Heart right ventricle (tissue), 16 donors: ENCODE results near the gene SLC38A9. TPM values are rescaled to one million over a fixed set of nuclear protein-coding genes. Genes with fewer than 3 reads are reported as not detected.
"Not testable (repeated sequence)": the region's sequence is repeated elsewhere in the genome, so short reads cannot be mapped to it uniquely, and the experiment has no call there.

Experiments
- ATAC-seq, 8 donors: fragments of 200-7000 bp; cut with Tn5 transposase; one replicate each; pipeline ENCODE4 v1.9.1; 2020; ENCODE audit warnings: mild to moderate bottlenecking in 8 of 8, moderate library complexity in 8 of 8, moderate number of reproducible peaks in 1 of 8
- DNase-seq, 2 donors: peaks; one replicate each; pipeline ENCODE4 v3.0.0-alpha.2; 2020
- H3K27ac ChIP-seq, 10 donors: fragments of 200-600 bp; sonication (generic) in 2 of 10; one replicate each; pipeline versions ENCODE4 v1.5.0 to v1.8.0; 2020 to 2022; ENCODE audit warnings: mild to moderate bottlenecking in 3 of 10
- H3K27me3 ChIP-seq, 7 donors: fragments of 200-600 bp; one replicate each; pipeline ENCODE4 v1.8.0; 2021 to 2022; ENCODE audit warnings: mild to moderate bottlenecking in 2 of 7
- H3K36me3 ChIP-seq, 9 donors: fragments of 200-600 bp; sonication (generic) in 1 of 9; one replicate each; pipeline versions ENCODE4 v1.5.0 to v1.8.0; 2020 to 2022; ENCODE audit warnings: mild to moderate bottlenecking in 2 of 9
- H3K4me1 ChIP-seq, 9 donors: fragments of 200-600 bp; sonication (generic) in 1 of 9; one replicate each; pipeline versions ENCODE4 v1.5.0 to v1.8.0; 2020 to 2022; ENCODE audit warnings: mild to moderate bottlenecking in 4 of 9
- H3K4me3 ChIP-seq, 10 donors: fragments of 200-600 bp; sonication (generic) in 2 of 10; one replicate each; pipeline versions ENCODE4 v1.5.0 to v1.8.0; 2020 to 2022; ENCODE audit warnings: mild to moderate bottlenecking in 7 of 10, moderate library complexity in 2 of 10
- H3K9me3 ChIP-seq, 11 donors: fragments of 200-600 bp in 10 of 11; sonication (generic) in 2 of 11; one replicate each; pipeline versions ENCODE4 v1.5.0 to v1.8.0; 2013 to 2022; ENCODE audit warnings: mild to moderate bottlenecking in 2 of 11, control low read depth in 1 of 11, moderate library complexity in 1 of 11
- WGBS, 2 donors: extraction: QIAGEN DNeasy Blood & Tissue Kit; methylation state at CpG; one replicate each; pipeline ENCODE4 v1.1.7; 2013; ENCODE audit warnings: inconsistent platforms in 1 of 2; 5-methylcytosine and 5-hydroxymethylcytosine counted together
- intact Hi-C, 10 donors: fragments of 100-400 bp; cut with DNase I; formaldehyde crosslinking; loops; one replicate each; pipeline versions ENCODE4 v1.11.1 to v1.14.2; 2022
- long read RNA-seq, 3 donors: library from polyadenylated mRNA; unstranded; transcript quantifications; one replicate each; pipeline ENCODE4 v2.0.0, GENCODE V29; 2020 to 2021
- polyA plus RNA-seq, 2 donors: library from polyadenylated mRNA; stranded (reverse); fragments of 200-250 nt; gene quantifications; one replicate each; pipeline ENCODE4 v1.2.3, GENCODE V29; 2013
- total RNA-seq, 10 donors: library from RNA; stranded (reverse); fragmentation: NEBNext Ultra II Directional in 3 of 10; extraction: Animal tissue kit (Norgen Biotek cat#: 25700) in 3 of 10; gene quantifications; one replicate each; pipeline versions ENCODE4 v1.2.1 to v1.2.4, GENCODE V29; 2021 to 2023
- TF ChIP-seq, protein P1 (sequence below), 9 donors: fragments of 200-600 bp; sonication (generic) in 2 of 9; IDR thresholded peaks; one replicate each; pipeline versions ENCODE4 v1.5.0 to v1.8.0; 2021 to 2022; ENCODE audit warnings: antibody characterized with exemption in 9 of 9, mild to moderate bottlenecking in 5 of 9, moderate library complexity in 1 of 9
- donor health status: Arrhythmogenic right ventricular cardiomyopathy.
- donor health status: ischemic (EF 13 %, LVEDD 7.1; RV severe dilation, severe dysfunction).
- donor health status: healthy with polysubstance abuse.
- donor health status: DM: no; HTN: yes; CAD: no.
- donor health status: DM: no; HTN: no; CAD: no.
- donor health status: ischemic (EF 25% LVEDD 6.9; RV normal size, moderate dysfunction).
- donor health status: ischemic (EF 25% LVEDD 5.7; RV mildly dilated, moderate dysfunction).
- donor health status: healthy.
- donor health status: DM: yes; HTN: yes; CAD: no.
- donor health status: Ischemic cardiomyopathy.
- donor health status: ischemic (EF 35%, LVEDD 5.7; RV mildly dilated, moderate dysfunction).
- donor health status: nonischemic (EF 11% LVEDD 7.7; RV severe dilation, severe dysfunction).
- donor health status: DM: yes; HTN: yes; CAD: no.
- donor health status: PGD.
- donor health status: ischemic (EF 29% LVEDD 5.4; RV normal size, mild dysfunction).
- donor health status: nonischemic (EF 23%, LVEDD 6.1; RV moderate dilation, normal function).

SLC38A9 gene, protein sequence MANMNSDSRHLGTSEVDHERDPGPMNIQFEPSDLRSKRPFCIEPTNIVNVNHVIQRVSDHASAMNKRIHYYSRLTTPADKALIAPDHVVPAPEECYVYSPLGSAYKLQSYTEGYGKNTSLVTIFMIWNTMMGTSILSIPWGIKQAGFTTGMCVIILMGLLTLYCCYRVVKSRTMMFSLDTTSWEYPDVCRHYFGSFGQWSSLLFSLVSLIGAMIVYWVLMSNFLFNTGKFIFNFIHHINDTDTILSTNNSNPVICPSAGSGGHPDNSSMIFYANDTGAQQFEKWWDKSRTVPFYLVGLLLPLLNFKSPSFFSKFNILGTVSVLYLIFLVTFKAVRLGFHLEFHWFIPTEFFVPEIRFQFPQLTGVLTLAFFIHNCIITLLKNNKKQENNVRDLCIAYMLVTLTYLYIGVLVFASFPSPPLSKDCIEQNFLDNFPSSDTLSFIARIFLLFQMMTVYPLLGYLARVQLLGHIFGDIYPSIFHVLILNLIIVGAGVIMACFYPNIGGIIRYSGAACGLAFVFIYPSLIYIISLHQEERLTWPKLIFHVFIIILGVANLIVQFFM
- 1 to 10 TPM; 5.2 to 9.1 (median 6.8) TPM for total RNA-seq
- polyA plus RNA-seq: 1 to 10 TPM; 3.6 to 9.7 TPM
- long read RNA-seq, donor 1, partial matches to known transcripts: 0 of 2 reads
- long read RNA-seq, donor 1, other reads (novel, unspliced or antisense): 2 of 2 reads
- long read RNA-seq, donor 2, partial matches to known transcripts: 2 of 7 reads
- long read RNA-seq, donor 2, other reads (novel, unspliced or antisense): 3 of 7 reads
- long read RNA-seq, donor 3, partial matches to known transcripts: 2 of 14 reads
- long read RNA-seq, donor 3, other reads (novel, unspliced or antisense): 8 of 14 reads

DNA sequence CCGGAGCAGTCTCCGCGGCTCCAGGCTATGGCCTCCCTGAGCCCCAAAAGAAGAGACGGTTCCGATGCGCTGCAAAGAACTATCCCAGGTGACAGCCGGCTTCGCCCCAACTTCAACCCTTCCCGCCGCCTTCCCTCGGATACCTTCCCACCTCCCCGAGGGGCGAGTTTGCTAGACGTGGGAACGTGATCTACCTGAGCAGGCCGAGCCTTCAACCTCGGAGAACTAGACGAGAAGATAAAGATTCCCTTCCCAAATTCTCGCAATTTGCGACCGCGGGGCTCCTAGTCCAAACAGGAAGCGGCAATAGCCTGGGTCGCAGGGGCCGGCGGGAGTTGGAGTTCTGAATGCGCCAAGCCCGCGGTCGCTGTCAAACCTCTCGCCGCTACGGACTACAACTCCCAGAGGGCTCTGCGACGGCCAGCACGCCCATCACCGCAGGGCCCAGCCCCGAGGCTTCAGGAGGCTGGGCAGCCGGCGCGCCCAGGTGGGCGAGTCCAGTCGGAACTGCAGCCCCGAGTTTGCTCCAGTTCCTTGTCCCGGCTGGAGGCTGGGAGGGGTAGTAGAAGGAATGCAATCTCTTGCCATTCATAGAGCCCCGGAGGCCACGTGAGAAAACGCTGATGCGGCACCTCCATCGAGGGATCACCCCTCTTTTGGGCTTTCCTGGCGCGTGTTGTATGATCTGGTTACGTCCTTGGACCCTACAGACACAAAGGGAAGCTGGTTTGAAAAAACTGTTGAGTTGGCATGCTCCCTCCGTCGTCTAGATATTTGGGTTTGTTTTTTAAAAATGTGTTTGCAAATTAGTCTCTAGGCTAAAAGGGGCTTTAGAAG, at the start of gene SLC38A9:
SLC38A9 (minus strand) TSS at position 302 of the 837 bp plus-strand sequence. CDS start 14,366 bp downstream, outside the sequence.
- Histone ChIP-seq H3K4me3 (peak within 1 kb of the TSS; percentile 54 to 98 (median 82)), H3K27ac (peak within 1 kb of the TSS in 8 of 10 donors; percentile 46 to 88 (median 66)), H3K9me3 (peaks cover 0 to 5% (median 0%) of the 10 kb centered on the region in 11 donors), H3K36me3 (peaks cover 0 to 22% (median 0%) of the 10 kb centered on the region in 9 donors), H3K27me3 (no peaks in the 10 kb centered on the region), H3K4me1 (peaks cover 0 to 15% (median 13%) of the 10 kb centered on the region in 9 donors)
- intact Hi-C loops: loop anchor here in 6 of 10 donors (5.0 to 10.0 kb wide), 5 partner anchors 203 to 493 kb away; no protein-coding TSS in a partner anchor
- ATAC-seq (peak; percentile 100), DNase-seq (peak; percentile 95 to 96)
- TF ChIP-seq, protein P1, sequence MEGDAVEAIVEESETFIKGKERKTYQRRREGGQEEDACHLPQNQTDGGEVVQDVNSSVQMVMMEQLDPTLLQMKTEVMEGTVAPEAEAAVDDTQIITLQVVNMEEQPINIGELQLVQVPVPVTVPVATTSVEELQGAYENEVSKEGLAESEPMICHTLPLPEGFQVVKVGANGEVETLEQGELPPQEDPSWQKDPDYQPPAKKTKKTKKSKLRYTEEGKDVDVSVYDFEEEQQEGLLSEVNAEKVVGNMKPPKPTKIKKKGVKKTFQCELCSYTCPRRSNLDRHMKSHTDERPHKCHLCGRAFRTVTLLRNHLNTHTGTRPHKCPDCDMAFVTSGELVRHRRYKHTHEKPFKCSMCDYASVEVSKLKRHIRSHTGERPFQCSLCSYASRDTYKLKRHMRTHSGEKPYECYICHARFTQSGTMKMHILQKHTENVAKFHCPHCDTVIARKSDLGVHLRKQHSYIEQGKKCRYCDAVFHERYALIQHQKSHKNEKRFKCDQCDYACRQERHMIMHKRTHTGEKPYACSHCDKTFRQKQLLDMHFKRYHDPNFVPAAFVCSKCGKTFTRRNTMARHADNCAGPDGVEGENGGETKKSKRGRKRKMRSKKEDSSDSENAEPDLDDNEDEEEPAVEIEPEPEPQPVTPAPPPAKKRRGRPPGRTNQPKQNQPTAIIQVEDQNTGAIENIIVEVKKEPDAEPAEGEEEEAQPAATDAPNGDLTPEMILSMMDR (IDR thresholded peaks at IDR 0.05): no peak
- 0 to 1% methylated on average over 55 of the region's 55 CpGs for WGBS, 2 donors

DNA sequence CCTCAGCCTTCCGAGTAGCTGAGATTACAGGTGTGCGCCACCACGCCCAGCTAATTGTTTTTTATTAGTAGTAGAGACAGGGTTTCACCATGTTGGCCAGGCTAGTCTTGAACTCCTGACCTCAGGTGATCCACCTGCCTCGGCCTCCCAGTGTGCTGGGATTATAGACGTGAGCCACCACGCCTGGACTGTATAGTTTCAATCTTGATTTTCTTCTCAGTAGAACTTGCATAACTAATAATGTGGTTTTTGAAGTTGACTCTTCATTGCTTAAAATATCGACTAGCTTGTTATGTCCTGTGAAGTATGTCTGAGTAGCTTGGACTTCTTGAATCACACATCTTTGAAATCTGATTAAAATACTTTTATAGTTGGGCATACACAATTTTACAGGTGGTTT, 49.6 kb upstream of the SLC38A9 start:
- 92 to 97% methylated on average over 7 of the region's 7 CpGs for WGBS, 2 donors

DNA sequence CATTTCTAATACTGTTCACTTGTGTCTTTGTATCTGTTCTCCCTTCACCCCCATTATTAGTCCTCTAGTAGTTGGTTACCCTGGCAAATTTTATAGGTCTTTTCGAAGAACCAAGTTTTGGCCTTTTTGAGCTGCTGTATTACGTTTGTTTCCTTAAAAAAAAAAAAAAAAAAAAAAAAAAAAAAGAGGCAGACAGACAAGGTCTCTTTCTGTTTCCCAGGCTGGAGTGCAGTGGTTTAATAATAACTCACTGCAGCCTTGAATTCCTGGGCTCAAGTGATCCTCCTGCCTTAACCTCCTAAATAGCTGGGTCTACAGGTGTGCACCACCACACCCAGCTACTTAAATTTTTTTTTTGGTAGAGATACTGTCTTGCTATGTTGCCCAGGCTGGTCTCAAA, 46.6 kb upstream of the SLC38A9 start:
- H3K36me3 ChIP-seq: no peaks in the 10 kb centered on the region
- no peak overlapping the region for H3K4me3 ChIP-seq
- no peaks in the 10 kb centered on the region for H3K4me1 ChIP-seq
- WGBS, 2 donors: 69 to 80% methylated on average over 2 of the region's 2 CpGs
- ATAC-seq: no peak
- H3K27ac ChIP-seq: no peak overlapping the region
- DNase-seq: no peak
- TF ChIP-seq, protein P1 (IDR thresholded peaks at IDR 0.05): no peak
- no peaks in the 10 kb centered on the region for H3K27me3 ChIP-seq
- no peaks in the 10 kb centered on the region for H3K9me3 ChIP-seq
- intact Hi-C loops: no loop called here

More for the DNA sequence above, 49.6 kb upstream of the SLC38A9 start:
- H3K27me3 ChIP-seq, H3K9me3 ChIP-seq, H3K27ac ChIP-seq, H3K4me3 ChIP-seq, intact Hi-C loops, ATAC-seq, H3K36me3 ChIP-seq, DNase-seq: not testable (repeated sequence)
- peaks cover 0 to 13% (median 0%) of the 10 kb centered on the region in 9 donors for H3K4me1 ChIP-seq

DNA sequence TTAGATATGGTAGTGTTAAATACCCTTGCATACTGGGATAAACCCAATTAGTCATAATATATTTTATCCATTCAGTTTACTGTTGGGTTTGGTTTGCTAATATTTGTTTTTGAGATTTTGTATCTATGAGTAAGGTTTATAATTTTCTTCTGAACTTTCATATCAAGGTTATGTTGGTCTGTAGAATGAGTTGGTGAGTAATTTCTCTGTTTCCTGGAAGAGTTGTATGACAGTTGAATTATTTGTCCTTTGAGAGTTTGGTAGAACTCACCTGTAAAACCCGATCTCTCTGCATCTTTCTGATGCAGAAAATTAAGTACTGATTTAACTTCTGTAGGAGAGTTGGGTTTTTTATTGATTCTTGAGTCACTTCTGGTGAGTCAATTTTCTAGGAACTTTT, 46.1 kb upstream of the SLC38A9 start:
- no peaks in the 10 kb centered on the region for H3K4me1 ChIP-seq
- intact Hi-C loops: no loop called here
- DNase-seq: no peak
- no peaks in the 10 kb centered on the region for H3K36me3 ChIP-seq
- TF ChIP-seq, protein P1 (IDR thresholded peaks at IDR 0.05): no peak
- 93 to 97% methylated on average over 1 of the region's 1 CpG for WGBS, 2 donors
- H3K27me3 ChIP-seq: no peaks in the 10 kb centered on the region
- H3K27ac ChIP-seq: no peak overlapping the region
- no peak overlapping the region for H3K4me3 ChIP-seq
- ATAC-seq: no peak
- no peaks in the 10 kb centered on the region for H3K9me3 ChIP-seq
